ENCODE results near the gene GNA12. TPM values are rescaled to one million over a fixed set of nuclear protein-coding genes. Genes with fewer than 3 reads are reported as not detected.

Gene GNA12
- total and polyA plus RNA-seq, 2 of the 4 experiments (the other 2 are of a cell fraction), result 14.3 to 93.9 TPM

GRCh38 chr7:2866601-2867000 lies 22.5 kb upstream of the GNA12 start:
- Histone ChIP-seq H2BK120ac (ENCODE audit: low read depth, low read length) (no peak overlapping the region), H3K9me3 (ENCODE audit: control insufficient read depth, insufficient read depth, low read length) (no peaks in the 10 kb centered on the region), H4K20me1 (ENCODE audit: insufficient read depth, low read length) (no peaks in the 10 kb centered on the region), H2BK5ac (ENCODE audit: low read depth, low read length, poor library complexity, severe bottlenecking) (no peak overlapping the region), H3K23ac (ENCODE audit: low read depth, low read length) (no peak overlapping the region), H4K91ac (ENCODE audit: insufficient read depth, low read depth, low read length) (no peak overlapping the region), H3K36me3 (ENCODE audit: control insufficient read depth, insufficient read depth, low read length) (no peaks in the 10 kb centered on the region), H3K14ac (replicated peaks; ENCODE audit: low read depth, low read length) (no peak overlapping the region), H2AFZ (replicated peaks; ENCODE audit: low read length, poor library complexity) (no peak overlapping the region), H3K18ac (ENCODE audit: low read depth, low read length) (no peak overlapping the region), H3K79me1 (ENCODE audit: low read depth in 1 of 2, low read length in 2 of 2) (peaks cover 0 to 5% of the 10 kb centered on the region in 2 experiments; a peak in 1 of 4 replicates), H2AK9ac (replicated peaks; ENCODE audit: low read depth, low read length, poor library complexity) (no peak overlapping the region), H3K27ac (ENCODE audit: insufficient read depth, low read length) (no peak overlapping the region), H2AK5ac (ENCODE audit: low read depth, low read length) (no peak overlapping the region), H4K8ac (ENCODE audit: low read depth in 2 of 2, low read length in 2 of 2) (no peak overlapping the region), H3K4me2 (ENCODE audit: low read depth, low read length) (no peak overlapping the region), H2BK15ac (ENCODE audit: low read depth, low read length) (no peak overlapping the region), H4K5ac (ENCODE audit: low read depth, low read length) (no peak overlapping the region), H3K9me1 (ENCODE audit: insufficient read depth, low read length) (peaks cover 11% of the 10 kb centered on the region; the same call in 1 of the 2 replicates), H3K4me1 (ENCODE audit: control insufficient read depth, insufficient read depth, low read length) (peaks cover 16% of the 10 kb centered on the region), H3K4ac (ENCODE audit: low read depth, low read length) (no peak overlapping the region), H3K56ac (ENCODE audit: extremely low read depth, insufficient read depth, low read length) (no peak overlapping the region), H3K4me3 (ENCODE audit: insufficient read depth, low read depth, low read length) (no peak overlapping the region), H3K9ac (ENCODE audit: low read depth, low read length) (no peak overlapping the region), H3K27me3 (ENCODE audit: control insufficient read depth, insufficient read depth, low read length) (no peaks in the 10 kb centered on the region), H2BK20ac (ENCODE audit: low read depth, low read length) (no peak overlapping the region)
- CTCF ChIA-PET, result interaction anchor here (0.6 kb wide), 1 partner anchor 17 kb away, joined by 3 read pairs; no protein-coding TSS in a partner anchor
- intact Hi-C loops (cut with micrococcal nuclease) (loop anchor here (5.0 to 10.0 kb wide), 2 partner anchors 568 to 1766 kb away; no protein-coding TSS in a partner anchor), in situ Hi-C loops (cut with MboI; ENCODE audit: low sequenced_read_pairs) (loop anchor here (25.0 kb wide), 2 partner anchors 1771 to 1896 kb away; no protein-coding TSS in a partner anchor), dilution Hi-C loops (cut with HindIII; ENCODE audit: low sequenced_read_pairs, unreplicated experiment) (no loop called here)
- no CpG with 5 or more reads among the region's 3 CpGs for WGBS, 2 experiments (ENCODE audit: extremely low coverage in 2 of 2, insufficient read length in 1 of 2)
- ATAC-seq (ENCODE audit: low read depth) (no peak), DNase-seq (no peak)
- no peak for TF ChIP-seq FOS (IDR thresholded peaks at IDR 0.05; ENCODE audit: low read depth, low read length)
- no peak for TF ChIP-seq MAZ (IDR thresholded peaks at IDR 0.05; ENCODE audit: borderline replicate concordance, low read depth, low read length)
- TF ChIP-seq BHLHE40 (IDR thresholded peaks at IDR 0.05; ENCODE audit: low read depth, low read length), result no peak
- no peak for TF ChIP-seq SMC3 (IDR thresholded peaks at IDR 0.05; ENCODE audit: low read depth, low read length)
- TF ChIP-seq NFE2L2 (IDR thresholded peaks at IDR 0.05; ENCODE audit: low read depth, low read length), result no peak
- TF ChIP-seq USF2 (IDR thresholded peaks at IDR 0.05; ENCODE audit: low read depth, low read length), result no peak
- no peak for TF ChIP-seq CEBPB (IDR thresholded peaks at IDR 0.05; ENCODE audit: low read depth, low read length)
- POLR2A ChIA-PET (ENCODE audit: unreplicated experiment), result no interaction called here
- no TSS peak for BruUV-seq (replicated peaks)

Measured in IMR-90 (cell line).